H1 (cell line): ENCODE data around the gene SPAG16. TPM values are rescaled to one million over a fixed set of nuclear protein-coding genes. Genes with fewer than 3 reads are reported as not detected.
A peak's percentile ranks its signal among the peaks of the same experiment; 100 is the strongest.

Experiments used
- CTCF ChIA-PET: fragments of 300-600 bp; sonication (Branson Sonifier 250); formaldehyde crosslinking; loops from one replicate; lab custom pipeline; 2021; ENCODE audit not compliant: partially characterized antibody; lab: Charles Lee
- POLR2A ChIA-PET: fragments of 300-600 bp; sonication (Branson Sonifier 250); formaldehyde crosslinking; loops from one replicate; lab custom pipeline; 2021; ENCODE audit warnings: inconsistent platforms; ENCODE audit not compliant: partially characterized antibody; lab: Charles Lee
- DNase-seq, 2 experiments: peaks; one replicate each; pipeline versions ENCODE4 v3.0.0 to v3.0.0-alpha.2; 2010 to 2022; ENCODE audit warnings: low spot score in 2 of 2, low read depth in 1 of 2, mixed read lengths in 1 of 2
- FAIRE-seq: peaks from 2 replicates; lab custom pipeline; 2011; peaks lifted over from hg19 to GRCh38; lab: Jason Lieb, UNC
- H2AFZ ChIP-seq: 2 replicates; pipeline ENCODE4 v1.8.1; 2012; ENCODE audit warnings: low read length, inconsistent platforms
- H2AK5ac ChIP-seq: 2 replicates; pipeline ENCODE4 v1.6.1; 2013; ENCODE audit warnings: low read depth, low read length
- H2BK120ac ChIP-seq: replicated peaks from 2 replicates; pipeline ENCODE3; 2013; ENCODE audit warnings: low read depth, low read length, inconsistent platforms
- H2BK12ac ChIP-seq: 2 replicates; pipeline ENCODE4 v1.6.1; 2013; ENCODE audit warnings: low read depth, low read length
- H2BK15ac ChIP-seq: 2 replicates; pipeline ENCODE4 v1.6.1; 2013; ENCODE audit warnings: low read length
- H2BK20ac ChIP-seq: 2 replicates; pipeline ENCODE4 v1.6.1; 2013; ENCODE audit warnings: low read length
- H2BK5ac ChIP-seq: 2 replicates; pipeline ENCODE4 v1.6.1; 2013; ENCODE audit warnings: low read depth, low read length
- H3K14ac ChIP-seq: 2 replicates; pipeline ENCODE4 v1.6.1; 2013; ENCODE audit warnings: inconsistent platforms; ENCODE audit not compliant: insufficient read length
- H3K18ac ChIP-seq: 2 replicates; pipeline ENCODE4 v1.6.1; 2013; ENCODE audit warnings: low read length; ENCODE audit errors: extremely low read depth
- H3K23ac ChIP-seq: 2 replicates; pipeline ENCODE4 v1.6.1; 2013; ENCODE audit warnings: inconsistent platforms; ENCODE audit not compliant: insufficient read length
- H3K23me2 ChIP-seq: 2 replicates; pipeline ENCODE4 v1.6.1; 2013; ENCODE audit warnings: low read depth, low read length
- H3K27ac ChIP-seq: 2 replicates; pipeline ENCODE4 v1.6.1; 2011; ENCODE audit warnings: low read depth, low read length, inconsistent platforms
- H3K27me3 ChIP-seq, 4 experiments: replicated peaks in 1 of 4; 1 replicate in 1 of 4; 2 replicates in 3 of 4; pipeline versions ENCODE4 v1.6.1 to v1.8.1; 2011 to 2013; ENCODE audit warnings: low read length in 3 of 4, mild to moderate bottlenecking in 3 of 4, inconsistent platforms in 2 of 4, mixed read lengths in 2 of 4, moderate library complexity in 1 of 4; ENCODE audit not compliant: control insufficient read depth in 3 of 4, insufficient read depth in 3 of 4; ENCODE audit errors: extremely low read depth in 1 of 4
- H3K36me3 ChIP-seq, 4 experiments: 2 replicates each; pipeline versions ENCODE4 v1.6.1 to v1.8.1; 2011 to 2013; ENCODE audit warnings: mild to moderate bottlenecking in 4 of 4, low read length in 3 of 4, moderate library complexity in 2 of 4, control low read depth in 1 of 4, inconsistent platforms in 1 of 4; ENCODE audit not compliant: insufficient read depth in 4 of 4, control insufficient read depth in 2 of 4
- H3K4ac ChIP-seq: replicated peaks from 2 replicates; pipeline ENCODE3; 2013; ENCODE audit warnings: low read length, low read depth, mixed read lengths, inconsistent platforms; ENCODE audit not compliant: insufficient read length
- H3K4me1 ChIP-seq, 4 experiments: replicated peaks in 1 of 4; 1 replicate in 1 of 4; 2 replicates in 3 of 4; pipeline versions ENCODE4 v1.6.1 to v1.8.1; 2011 to 2013; ENCODE audit warnings: low read length in 3 of 4, inconsistent platforms in 2 of 4, mixed read lengths in 1 of 4; ENCODE audit not compliant: insufficient read depth in 4 of 4, control insufficient read depth in 3 of 4
- H3K4me2 ChIP-seq, 2 experiments: 2 replicates each; pipeline versions ENCODE4 v1.6.1 to v1.8.1; 2011 to 2013; ENCODE audit warnings: low read depth in 2 of 2, low read length in 2 of 2, control low read depth in 1 of 2, inconsistent platforms in 1 of 2, mild to moderate bottlenecking in 1 of 2; ENCODE audit not compliant: insufficient read depth in 1 of 2
- H3K4me3 ChIP-seq, 4 experiments: fragments of 200-600, 300-600 bp in 1 of 4; sonication (generic), shearing (Covaris generic), sonication (Bioruptor Twin) in 1 of 4; 2 replicates each; pipeline versions ENCODE4 v1.5.1 to v1.8.1; 2011 to 2016; ENCODE audit warnings: low read length in 4 of 4, low read depth in 3 of 4, control low read depth in 2 of 4, inconsistent platforms in 2 of 4, mild to moderate bottlenecking in 2 of 4, mixed read lengths in 1 of 4, moderate library complexity in 1 of 4; ENCODE audit not compliant: insufficient read depth in 2 of 4; ENCODE audit errors: extremely low read depth in 1 of 4
- H3K56ac ChIP-seq: replicated peaks from 2 replicates; pipeline ENCODE3; 2013; ENCODE audit warnings: low read depth, mild to moderate bottlenecking, mixed read lengths, low read length, inconsistent platforms; ENCODE audit not compliant: insufficient read length
- H3K79me1 ChIP-seq: 2 replicates; pipeline ENCODE4 v1.6.1; 2013; ENCODE audit warnings: low read depth, low read length, control low read depth
- H3K79me2 ChIP-seq, 2 experiments: 2 replicates each; pipeline versions ENCODE4 v1.6.1 to v1.8.1; 2012 to 2013; ENCODE audit warnings: low read length in 2 of 2, mild to moderate bottlenecking in 2 of 2, inconsistent platforms in 1 of 2; ENCODE audit not compliant: insufficient read depth in 2 of 2, control insufficient read depth in 1 of 2
- H3K9ac ChIP-seq, 4 experiments: replicated peaks in 1 of 4; 1 replicate in 1 of 4; 2 replicates in 3 of 4; pipeline versions ENCODE4 v1.6.1 to v1.8.1; 2011 to 2013; ENCODE audit warnings: low read depth in 3 of 4, low read length in 3 of 4, control low read depth in 2 of 4, mild to moderate bottlenecking in 2 of 4, moderate library complexity in 2 of 4, inconsistent platforms in 1 of 4; ENCODE audit errors: extremely low read depth in 1 of 4
- H3K9me3 ChIP-seq, 2 experiments: 2 replicates each; pipeline versions ENCODE4 v1.6.1 to v1.8.1; 2012 to 2013; ENCODE audit warnings: mild to moderate bottlenecking in 2 of 2, moderate library complexity in 2 of 2, control low read depth in 1 of 2, inconsistent platforms in 1 of 2, low read depth in 1 of 2, low read length in 1 of 2, mixed read lengths in 1 of 2; ENCODE audit not compliant: insufficient read depth in 2 of 2
- H4K20me1 ChIP-seq, 2 experiments: replicated peaks in 1 of 2; 2 replicates each; pipeline versions ENCODE3 to v1.8.1; 2011 to 2013; ENCODE audit warnings: inconsistent platforms in 2 of 2, low read length in 2 of 2, mild to moderate bottlenecking in 1 of 2; ENCODE audit not compliant: insufficient read depth in 2 of 2, control insufficient read depth in 1 of 2
- H4K5ac ChIP-seq: 2 replicates; pipeline ENCODE4 v1.6.1; 2013; ENCODE audit warnings: low read length, low read depth, mixed read lengths, inconsistent platforms; ENCODE audit not compliant: insufficient read length
- H4K8ac ChIP-seq: 2 replicates; pipeline ENCODE4 v1.8.0; 2013; ENCODE audit warnings: mild to moderate bottlenecking, moderate library complexity, low read length, inconsistent platforms; ENCODE audit not compliant: insufficient read depth; ENCODE audit errors: extremely low read depth
- H4K91ac ChIP-seq: replicated peaks from 2 replicates; pipeline ENCODE3; 2013; ENCODE audit warnings: low read length, mixed read lengths, inconsistent platforms; ENCODE audit not compliant: insufficient read length
- CBX5 ChIP-seq: fragments of 300-800, 300-1000 bp; sonication (generic); IDR thresholded peaks from 2 replicates; pipeline ENCODE4 v1.7.1; 2016; ENCODE audit warnings: antibody characterized with exemption, low read length, low read depth
- KDM4A ChIP-seq: IDR thresholded peaks from one replicate; pipeline ENCODE4 v1.7.1; 2012; ENCODE audit warnings: low read depth, mild to moderate bottlenecking, moderate library complexity, low read length, inconsistent platforms; ENCODE audit not compliant: severe bottlenecking
- POLR2AphosphoS5 ChIP-seq: IDR thresholded peaks from 2 replicates; pipeline ENCODE4 v1.6.1; 2011; ENCODE audit warnings: low read depth, low read length
- SIX5 ChIP-seq: IDR thresholded peaks from 2 replicates; pipeline ENCODE4 v1.6.1; 2011; ENCODE audit warnings: mild to moderate bottlenecking, low read depth, low read length
- polyA plus RNA-seq, 7 experiments: library from polyadenylated mRNA; depleted of rRNA in 3 of 7; stranded (reverse) in 5 of 7; unstranded in 2 of 7; fragments of >200 nt in 5 of 7; fragments of 200-250 nt in 2 of 7; gene quantifications; 1 replicate in 5 of 7; 2 replicates in 1 of 7; 4 replicates in 1 of 7; pipeline versions ENCODE4 v1.2.1 to v1.2.3, GENCODE V29; 2011 to 2013; ENCODE audit warnings: missing spikeins in 2 of 7, mixed read lengths in 2 of 7
- total RNA-seq: library from RNA; stranded (reverse); fragmentation: NEBNext Ultra II Directional; extraction: Animal tissue kit (Norgen Biotek cat#: 25700); gene quantifications from 2 replicates; pipeline ENCODE4 v1.2.1, GENCODE V29; 2021

Gene SPAG16
- total and polyA plus RNA-seq, 2 of the 8 experiments (the other 6 are each of a cell fraction or from before 2014, with no cell fraction given): 6.0 to 14.9 TPM

- H3K23ac ChIP-seq: no peak overlapping the region
- H2AK5ac ChIP-seq: no peak overlapping the region
- ChIA-PET CTCF (no interaction called here), POLR2A (no interaction called here)
- no peak overlapping the region for H4K91ac ChIP-seq
- no peak overlapping the region for H3K9ac ChIP-seq
- no peak overlapping the region for H2BK15ac ChIP-seq
- no peak overlapping the region for H3K18ac ChIP-seq
- no peak for FAIRE-seq
- no peak overlapping the region for H3K4ac ChIP-seq
- H2BK12ac ChIP-seq: no peak overlapping the region
- H3K79me1 ChIP-seq: no peaks in the 10 kb centered on the region
- H2BK20ac ChIP-seq: 0 out of 2 replicates have a peak overlapping the region, but pooled peaks have one; percentile 23
- H3K4me3 ChIP-seq: no peak overlapping the region
- no peaks in the 10 kb centered on the region; a peak in 1 of 7 replicates for H3K4me1 ChIP-seq
- H3K23me2 ChIP-seq: no peaks in the 10 kb centered on the region; the same call in 1 of the 2 replicates
- DNase-seq: no peak
- no peak overlapping the region for H3K4me2 ChIP-seq
- no peaks in the 10 kb centered on the region for H3K36me3 ChIP-seq
- no peak overlapping the region for H3K27ac ChIP-seq
- H4K5ac ChIP-seq: no peak overlapping the region
- no peak overlapping the region for H3K14ac ChIP-seq
- no peaks in the 10 kb centered on the region for H3K9me3 ChIP-seq
- H4K8ac ChIP-seq: no peak overlapping the region
- H3K56ac ChIP-seq: no peak overlapping the region
- no peaks in the 10 kb centered on the region for H3K27me3 ChIP-seq
- no peak overlapping the region for H2AFZ ChIP-seq
- no peak overlapping the region for H2BK5ac ChIP-seq
- no peak overlapping the region for H2BK120ac ChIP-seq
- H4K20me1 ChIP-seq: no peaks in the 10 kb centered on the region
- no peaks in the 10 kb centered on the region for H3K79me2 ChIP-seq
- TF ChIP-seq SIX5: no peak
- TF ChIP-seq CBX5: no peak
- no peak for TF ChIP-seq KDM4A
- no peak for TF ChIP-seq POLR2AphosphoS5
Observed at GRCh38 chr2:214246417-214246816, 962.2 kb downstream of the SPAG16 start.
